B cell (primary cell): Measurements from ENCODE around the gene ANTKMT.

Source experiments
- CTCF ChIP-seq: fragments of 200-600 bp; IDR thresholded peaks from one replicate; pipeline ENCODE4 v1.8.0; 2022; ENCODE audit warnings: antibody characterized with exemption, mild to moderate bottlenecking
- EZH2 ChIP-seq: IDR thresholded peaks from 2 replicates; pipeline ENCODE4 v1.6.1; 2012; ENCODE audit warnings: borderline replicate concordance, low read depth, mild to moderate bottlenecking, moderate library complexity, low read length; ENCODE audit not compliant: insufficient read depth, poor library complexity, severe bottlenecking

DNA sequence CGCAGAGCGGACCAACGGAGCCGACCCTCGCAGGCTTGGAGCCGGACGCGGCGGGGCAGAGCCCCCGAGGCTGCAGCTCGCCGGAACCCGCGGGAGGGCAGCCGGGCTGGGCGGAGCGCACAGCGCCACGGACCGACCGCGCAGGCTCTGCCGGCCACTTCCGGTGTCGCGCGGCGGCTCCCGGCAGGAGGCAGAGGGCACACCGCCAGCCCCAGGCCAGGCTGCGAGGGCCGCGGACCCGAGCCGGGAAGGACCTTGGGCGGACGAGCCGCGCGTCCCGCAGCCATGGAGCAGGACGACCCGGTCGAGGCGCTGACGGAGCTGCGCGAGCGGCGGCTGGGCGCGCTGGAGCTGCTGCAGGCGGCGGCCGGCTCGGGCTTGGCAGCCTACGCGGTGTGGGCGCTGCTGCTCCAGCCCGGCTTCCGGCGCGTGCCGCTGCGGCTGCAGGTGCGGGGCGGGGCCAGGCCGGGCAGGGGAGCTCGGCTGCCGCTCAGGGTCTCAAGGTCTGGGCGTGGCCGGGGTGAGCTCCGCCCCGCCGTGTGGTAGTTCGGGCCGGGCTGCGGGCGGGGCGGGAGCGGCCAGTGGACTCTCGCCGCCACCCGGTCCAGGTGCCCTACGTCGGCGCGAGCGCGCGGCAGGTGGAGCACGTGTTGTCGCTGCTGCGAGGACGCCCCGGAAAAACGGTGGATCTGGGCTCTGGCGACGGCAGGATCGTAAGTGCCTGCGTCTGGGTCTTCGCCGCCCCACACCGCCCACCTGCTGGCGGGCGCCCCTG, at the start of gene ANTKMT:
- TF ChIP-seq EZH2 = no peak
- no peak for TF ChIP-seq CTCF
